Transverse colon (tissue), 4 donors: ENCODE measurements around the gene YIPF5.

Source experiments
- POLR2A ChIP-seq: fragments of 450-650 bp; IDR thresholded peaks from one replicate; pipeline ENCODE4 v1.6.1; 2016; ENCODE audit warnings: antibody characterized with exemption, mild to moderate bottlenecking, moderate library complexity
- POLR2AphosphoS5 ChIP-seq, 3 donors: sonication (generic); formaldehyde crosslinking; IDR thresholded peaks; one replicate each; pipeline ENCODE4 v1.6.1; 2016; ENCODE audit warnings: antibody characterized with exemption in 3 of 3
- TF ChIP-seq, protein P1 (sequence below), 5 experiments: fragments of 200-600 bp in 3 of 5; fragments of 450-650 bp in 2 of 5; sonication (generic) in 3 of 5; IDR thresholded peaks; 1 replicate in 2 of 5; 2 replicates in 3 of 5; pipeline ENCODE4 v1.5.1; 2016 to 2017; ENCODE audit warnings: antibody characterized with exemption in 5 of 5, inconsistent platforms in 3 of 5, mild to moderate bottlenecking in 2 of 5, moderate library complexity in 1 of 5

- TF ChIP-seq, protein P1, sequence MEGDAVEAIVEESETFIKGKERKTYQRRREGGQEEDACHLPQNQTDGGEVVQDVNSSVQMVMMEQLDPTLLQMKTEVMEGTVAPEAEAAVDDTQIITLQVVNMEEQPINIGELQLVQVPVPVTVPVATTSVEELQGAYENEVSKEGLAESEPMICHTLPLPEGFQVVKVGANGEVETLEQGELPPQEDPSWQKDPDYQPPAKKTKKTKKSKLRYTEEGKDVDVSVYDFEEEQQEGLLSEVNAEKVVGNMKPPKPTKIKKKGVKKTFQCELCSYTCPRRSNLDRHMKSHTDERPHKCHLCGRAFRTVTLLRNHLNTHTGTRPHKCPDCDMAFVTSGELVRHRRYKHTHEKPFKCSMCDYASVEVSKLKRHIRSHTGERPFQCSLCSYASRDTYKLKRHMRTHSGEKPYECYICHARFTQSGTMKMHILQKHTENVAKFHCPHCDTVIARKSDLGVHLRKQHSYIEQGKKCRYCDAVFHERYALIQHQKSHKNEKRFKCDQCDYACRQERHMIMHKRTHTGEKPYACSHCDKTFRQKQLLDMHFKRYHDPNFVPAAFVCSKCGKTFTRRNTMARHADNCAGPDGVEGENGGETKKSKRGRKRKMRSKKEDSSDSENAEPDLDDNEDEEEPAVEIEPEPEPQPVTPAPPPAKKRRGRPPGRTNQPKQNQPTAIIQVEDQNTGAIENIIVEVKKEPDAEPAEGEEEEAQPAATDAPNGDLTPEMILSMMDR (IDR thresholded peaks at IDR 0.05): no peak
- TF ChIP-seq POLR2A (no peak), POLR2AphosphoS5 (IDR thresholded peaks at IDR 0.05) (no peak)
Measured at GRCh38 chr5:144125163-144125726, 45.2 kb downstream of the YIPF5 start.
